IMR-90 (cell line): ENCODE data around the gene FAU. TPM values are rescaled to one million over a fixed set of nuclear protein-coding genes. Genes with fewer than 3 reads are reported as not detected.

ENCODE experiments used
- ATAC-seq: fragments of 200-7000 bp; cut with Tn5 transposase; 2 replicates; pipeline ENCODE4 v1.9.1; 2020; ENCODE audit warnings: low read depth, mild to moderate bottlenecking, moderate library complexity
- BruUV-seq: library from RNA; stranded (reverse); fragments of 400-500 nt; replicated peaks from 2 replicates; lab custom pipeline; 2021; lab: Mats Ljungman, UMichigan
- CTCF ChIA-PET: fragments of 300-600 bp; formaldehyde crosslinking; extraction: SDS; loops from one replicate; lab custom pipeline; 2021; ENCODE audit warnings: antibody characterized with exemption; lab: Yijun Ruan, JAX
- POLR2A ChIA-PET: fragments of 300-600 bp; sonication (Branson Sonifier 250); formaldehyde crosslinking; loops from one replicate; lab custom pipeline; 2022; ENCODE audit warnings: antibody characterized with exemption; ENCODE audit not compliant: unreplicated experiment; lab: Charles Lee
- DNase-seq: peaks from one replicate; pipeline ENCODE4 v3.0.0; 2013
- H2AFZ ChIP-seq: replicated peaks from 2 replicates; pipeline ENCODE3; 2013; ENCODE audit warnings: low read length, mild to moderate bottlenecking; ENCODE audit not compliant: poor library complexity
- H2AK5ac ChIP-seq: 2 replicates; pipeline ENCODE4 v1.6.1; 2013; ENCODE audit warnings: low read depth, low read length, inconsistent platforms
- H2AK9ac ChIP-seq: replicated peaks from 2 replicates; pipeline ENCODE3; 2013; ENCODE audit warnings: mild to moderate bottlenecking, low read depth, low read length, moderate library complexity; ENCODE audit not compliant: poor library complexity
- H2BK120ac ChIP-seq: 2 replicates; pipeline ENCODE4 v1.6.1; 2013; ENCODE audit warnings: low read depth, low read length, inconsistent platforms
- H2BK15ac ChIP-seq: 3 replicates; pipeline ENCODE4 v1.6.1; 2013; ENCODE audit warnings: low read depth, low read length, inconsistent platforms
- H2BK20ac ChIP-seq: 2 replicates; pipeline ENCODE4 v1.6.1; 2013; ENCODE audit warnings: low read depth, mild to moderate bottlenecking, inconsistent platforms, low read length, moderate library complexity
- H2BK5ac ChIP-seq: 2 replicates; pipeline ENCODE4 v1.6.1; 2013; ENCODE audit warnings: mild to moderate bottlenecking, low read depth, low read length, inconsistent platforms; ENCODE audit not compliant: poor library complexity, severe bottlenecking
- H3K14ac ChIP-seq: replicated peaks from 2 replicates; pipeline ENCODE4 v1.6.1; 2013; ENCODE audit warnings: low read depth, low read length, inconsistent platforms
- H3K18ac ChIP-seq: 2 replicates; pipeline ENCODE4 v1.6.1; 2013; ENCODE audit warnings: low read depth, low read length, control low read depth
- H3K23ac ChIP-seq: 2 replicates; pipeline ENCODE4 v1.6.1; 2013; ENCODE audit warnings: low read depth, low read length, inconsistent platforms
- H3K27ac ChIP-seq: 2 replicates; pipeline ENCODE4 v1.5.1; 2013; ENCODE audit warnings: mild to moderate bottlenecking, control low read depth, low read length; ENCODE audit not compliant: insufficient read depth
- H3K27me3 ChIP-seq: 2 replicates; pipeline ENCODE4 v1.6.1; 2013; ENCODE audit warnings: low read length; ENCODE audit not compliant: control insufficient read depth, insufficient read depth
- H3K36me3 ChIP-seq: 2 replicates; pipeline ENCODE4 v1.6.1; 2013; ENCODE audit warnings: low read length, mixed read lengths; ENCODE audit not compliant: control insufficient read depth, insufficient read depth
- H3K4ac ChIP-seq: 2 replicates; pipeline ENCODE4 v1.6.1; 2013; ENCODE audit warnings: low read depth, low read length, inconsistent platforms
- H3K4me1 ChIP-seq: 2 replicates; pipeline ENCODE4 v1.6.1; 2013; ENCODE audit warnings: low read length, mixed read lengths; ENCODE audit not compliant: control insufficient read depth, insufficient read depth
- H3K4me2 ChIP-seq: 2 replicates; pipeline ENCODE4 v1.6.1; 2013; ENCODE audit warnings: low read depth, mild to moderate bottlenecking, control low read depth, low read length, moderate library complexity
- H3K4me3 ChIP-seq: 2 replicates; pipeline ENCODE4 v1.5.1; 2013; ENCODE audit warnings: low read depth, mild to moderate bottlenecking, control low read depth, low read length, moderate library complexity; ENCODE audit not compliant: insufficient read depth
- H3K56ac ChIP-seq: 2 replicates; pipeline ENCODE4 v1.6.1; 2013; ENCODE audit warnings: low read length, inconsistent platforms; ENCODE audit not compliant: insufficient read depth; ENCODE audit errors: extremely low read depth
- H3K79me1 ChIP-seq, 2 experiments: 2 replicates each; pipeline ENCODE4 v1.6.1; 2013; ENCODE audit warnings: low read length in 2 of 2, inconsistent platforms in 1 of 2, low read depth in 1 of 2
- H3K9ac ChIP-seq: 2 replicates; pipeline ENCODE4 v1.6.1; 2013; ENCODE audit warnings: low read depth, low read length, control low read depth
- H3K9me1 ChIP-seq: 2 replicates; pipeline ENCODE4 v1.6.1; 2013; ENCODE audit warnings: low read length, inconsistent platforms; ENCODE audit not compliant: insufficient read depth
- H3K9me3 ChIP-seq: 2 replicates; pipeline ENCODE4 v1.6.1; 2013; ENCODE audit warnings: low read length; ENCODE audit not compliant: control insufficient read depth, insufficient read depth
- H4K20me1 ChIP-seq: 2 replicates; pipeline ENCODE4 v1.6.1; 2013; ENCODE audit warnings: low read length, inconsistent platforms; ENCODE audit not compliant: insufficient read depth
- H4K5ac ChIP-seq: 2 replicates; pipeline ENCODE4 v1.6.1; 2013; ENCODE audit warnings: mild to moderate bottlenecking, low read depth, low read length, control low read depth
- H4K8ac ChIP-seq, 2 experiments: 2 replicates each; pipeline ENCODE4 v1.6.1; 2013; ENCODE audit warnings: low read depth in 2 of 2, low read length in 2 of 2, control low read depth in 1 of 2, inconsistent platforms in 1 of 2
- H4K91ac ChIP-seq: 2 replicates; pipeline ENCODE4 v1.6.1; 2013; ENCODE audit warnings: low read depth, low read length, inconsistent platforms; ENCODE audit not compliant: insufficient read depth
- CEBPB ChIP-seq: IDR thresholded peaks from 2 replicates; pipeline ENCODE4 v1.6.1; 2012; ENCODE audit warnings: low read depth, low read length, improper control_type of control experiment
- ELK1 ChIP-seq: fragments of 150-350 bp; IDR thresholded peaks from 2 replicates; pipeline ENCODE4 v1.6.1; 2016; ENCODE audit warnings: low read depth, mild to moderate bottlenecking, low read length, moderate library complexity, borderline replicate concordance
- MAFK ChIP-seq: IDR thresholded peaks from 2 replicates; pipeline ENCODE4 v1.6.1; 2012; ENCODE audit warnings: low read depth, low read length, improper control_type of control experiment
- MAZ ChIP-seq: IDR thresholded peaks from 2 replicates; pipeline ENCODE4 v1.6.1; 2012; ENCODE audit warnings: low read depth, mild to moderate bottlenecking, low read length, improper control_type of control experiment, moderate library complexity, borderline replicate concordance
- MXI1 ChIP-seq: IDR thresholded peaks from 2 replicates; pipeline ENCODE4 v1.6.1; 2012; ENCODE audit warnings: low read depth, mild to moderate bottlenecking, low read length, moderate library complexity, borderline replicate concordance
- RCOR1 ChIP-seq: IDR thresholded peaks from 2 replicates; pipeline ENCODE4 v1.6.1; 2012; ENCODE audit warnings: mild to moderate bottlenecking, low read length, improper control_type of control experiment; ENCODE audit not compliant: insufficient replicate concordance
- RFX5 ChIP-seq: IDR thresholded peaks from 2 replicates; pipeline ENCODE4 v1.8.0; 2012; ENCODE audit warnings: low read depth, mild to moderate bottlenecking, low read length, moderate library complexity
- WGBS, 2 experiments: methylation state at CpG; one replicate each; pipeline versions ENCODE4 v1.1.5 to v1.1.7; 2013; ENCODE audit warnings: missing lambda C conversion rate in 2 of 2; ENCODE audit not compliant: insufficient read length in 1 of 2; ENCODE audit errors: extremely low coverage in 2 of 2; 5-methylcytosine and 5-hydroxymethylcytosine counted together
- dilution Hi-C: fragments of 300-500 bp; cut with HindIII; formaldehyde crosslinking; loops from one replicate; pipeline ENCODE4 v1.14.3; 2018; ENCODE audit warnings: low sequenced_read_pairs; ENCODE audit not compliant: unreplicated experiment
- in situ Hi-C: fragments of 300-500 bp; cut with MboI; formaldehyde crosslinking; loops from 3 replicates; pipeline ENCODE4 v1.14.3; 2019; ENCODE audit warnings: low sequenced_read_pairs, inconsistent platforms, mixed read lengths
- intact Hi-C: fragments of 100-400 bp; cut with micrococcal nuclease; formaldehyde crosslinking; loops from 2 replicates; pipeline ENCODE4 v1.10.0; 2022
- polyA plus RNA-seq, 3 experiments: library from polyadenylated mRNA; depleted of rRNA; stranded (reverse); fragments of >200 nt; gene quantifications; 2 replicates each; pipeline ENCODE4 v1.2.3, GENCODE V29; 2012; ENCODE audit warnings: low replicate concordance in 1 of 3
- total RNA-seq: library from RNA; depleted of rRNA; stranded (reverse); fragments of >200 nt; gene quantifications from 2 replicates; pipeline ENCODE4 v1.2.3, GENCODE V29; 2012

FAU gene
- total and polyA plus RNA-seq, 2 of the 4 experiments (the other 2 are of a cell fraction), result 189 to 652 TPM

GRCh38 chr11:65108469-65109123 lies 13.3 kb downstream of the FAU start:
- H2BK15ac ChIP-seq, result no peak overlapping the region
- no peak overlapping the region for H2BK120ac ChIP-seq
- no TSS peak for BruUV-seq
- no peak overlapping the region for H2AK5ac ChIP-seq
- no peaks in the 10 kb centered on the region for H3K27me3 ChIP-seq
- no peak overlapping the region for H3K4me2 ChIP-seq
- TF ChIP-seq RCOR1 (no peak), CEBPB (no peak), ELK1 (no peak), MAZ (no peak), MXI1 (no peak), RFX5 (no peak), MAFK (no peak)
- CTCF ChIA-PET, result no interaction called here
- no peak overlapping the region for H3K4me3 ChIP-seq
- H3K56ac ChIP-seq, result no peak overlapping the region
- POLR2A ChIA-PET, result no interaction called here
- intact Hi-C loops (no loop called here), dilution Hi-C loops (no loop called here), in situ Hi-C loops (no loop called here)
- no peak overlapping the region for H4K91ac ChIP-seq
- 96% methylated on average over 33 of the region's 38 CpGs; no CpG with 5 or more reads in 1 of the 2 experiments for WGBS, 2 experiments
- no peak overlapping the region for H3K23ac ChIP-seq
- H3K4me1 ChIP-seq, result peaks cover 13% of the 10 kb centered on the region; the same call in 1 of the 2 replicates
- peaks cover under 1% of the 10 kb centered on the region; the same call in 1 of the 2 replicates for H3K9me1 ChIP-seq
- DNase-seq (no peak), ATAC-seq (no peak)
- H2AFZ ChIP-seq, result no peak overlapping the region
- H3K79me1 ChIP-seq, result peaks cover 5 to 29% of the 10 kb centered on the region in 2 experiments; a peak in 3 of 4 replicates
- no peak overlapping the region for H3K4ac ChIP-seq
- H3K27ac ChIP-seq, result no peak overlapping the region
- H4K5ac ChIP-seq, result no peak overlapping the region
- no peak overlapping the region for H3K9ac ChIP-seq
- H3K14ac ChIP-seq, result no peak overlapping the region
- no peak overlapping the region for H3K18ac ChIP-seq
- H2BK20ac ChIP-seq, result no peak overlapping the region
- peaks cover 11% of the 10 kb centered on the region; the same call in 1 of the 2 replicates for H4K20me1 ChIP-seq
- H2BK5ac ChIP-seq, result no peak overlapping the region
- no peak overlapping the region for H2AK9ac ChIP-seq
- no peaks in the 10 kb centered on the region for H3K9me3 ChIP-seq
- H4K8ac ChIP-seq, result no peak overlapping the region
- peaks cover 11% of the 10 kb centered on the region; the same call in 1 of the 2 replicates for H3K36me3 ChIP-seq
